HUES48 (cell line): ENCODE measurements around the gene EOLA1.
"Not testable (repeated sequence)": the region's sequence is repeated elsewhere in the genome, so short reads cannot be mapped to it uniquely, and the experiment has no call there.

Experiments
- H3K27ac ChIP-seq: one replicate; pipeline ENCODE4 v1.7.0; 2013; ENCODE audit warnings: low read depth, low read length, inconsistent platforms
- H3K27me3 ChIP-seq: 2 replicates; pipeline ENCODE4 v1.6.1; 2013; ENCODE audit warnings: mild to moderate bottlenecking, low read length; ENCODE audit not compliant: control insufficient read depth, insufficient read depth
- H3K36me3 ChIP-seq: 2 replicates; pipeline ENCODE4 v1.6.1; 2013; ENCODE audit warnings: low read length; ENCODE audit not compliant: control insufficient read depth, insufficient read depth
- H3K4me1 ChIP-seq: 2 replicates; pipeline ENCODE4 v1.6.1; 2013; ENCODE audit warnings: mild to moderate bottlenecking, low read length; ENCODE audit not compliant: control insufficient read depth, insufficient read depth
- H3K4me3 ChIP-seq: 2 replicates; pipeline ENCODE4 v1.5.1; 2013; ENCODE audit warnings: mild to moderate bottlenecking, low read depth, low read length
- H3K9ac ChIP-seq: 2 replicates; pipeline ENCODE4 v1.6.1; 2013; ENCODE audit warnings: mild to moderate bottlenecking, low read depth, low read length, moderate library complexity
- H3K9me3 ChIP-seq: 2 replicates; pipeline ENCODE4 v1.6.1; 2013; ENCODE audit warnings: low read length; ENCODE audit not compliant: control insufficient read depth, insufficient read depth

The EOLA1 gene

DNA sequence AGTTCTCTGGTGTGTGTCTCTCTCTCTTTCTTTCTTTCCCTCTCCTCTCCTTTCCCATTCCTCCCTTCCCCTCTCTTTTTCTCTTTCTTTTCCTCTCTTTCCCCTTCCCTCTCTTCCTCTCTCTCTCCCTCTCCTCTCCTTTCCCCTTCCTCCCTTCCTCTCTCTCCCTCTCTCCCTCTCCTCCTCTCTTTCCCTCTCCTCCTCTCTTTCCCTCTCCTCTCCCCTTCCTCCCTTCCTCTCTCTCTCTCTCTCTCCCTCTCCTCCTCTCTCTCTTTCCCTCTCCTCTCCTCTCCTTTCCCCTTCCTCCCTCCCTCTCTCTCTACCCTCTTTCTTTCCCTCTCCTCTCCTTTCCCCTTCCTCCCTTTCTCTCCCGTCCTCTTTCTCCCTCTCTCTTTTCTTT is 12.4 kb upstream of the EOLA1 start:
- Histone ChIP-seq H3K4me3 (no peak overlapping the region), H3K27ac (no peak overlapping the region), H3K36me3 (no peaks in the 10 kb centered on the region), H3K9me3 (peaks cover 15% of the 10 kb centered on the region), H3K27me3 (no peaks in the 10 kb centered on the region), H3K4me1 (no peaks in the 10 kb centered on the region; the same call in 1 of the 2 replicates), H3K9ac (no peak overlapping the region)

GRCh38 chrX:149531599-149531998 is 9.2 kb upstream of the EOLA1 start:
- H3K9ac ChIP-seq = no peak overlapping the region
- H3K27ac ChIP-seq = no peak overlapping the region
- H3K4me1 ChIP-seq = no peaks in the 10 kb centered on the region
- H3K4me3 ChIP-seq = no peak overlapping the region
- no peaks in the 10 kb centered on the region for H3K27me3 ChIP-seq
- no peaks in the 10 kb centered on the region for H3K36me3 ChIP-seq
- 0 out of 2 replicates have a peak, but pooled peaks cover 6% of the 10 kb centered on the region for H3K9me3 ChIP-seq

GRCh38 chrX:149532868-149533267 is 7.9 kb upstream of the EOLA1 start:
- not testable (repeated sequence) for H3K4me1 ChIP-seq, H3K9ac ChIP-seq, H3K9me3 ChIP-seq, H3K27ac ChIP-seq, H3K36me3 ChIP-seq, H3K27me3 ChIP-seq, H3K4me3 ChIP-seq

- not testable (repeated sequence) for H3K36me3 ChIP-seq, H3K9ac ChIP-seq, H3K27ac ChIP-seq, H3K4me3 ChIP-seq, H3K9me3 ChIP-seq, H3K4me1 ChIP-seq, H3K27me3 ChIP-seq
Observed at GRCh38 chrX:149533999-149534398, 6.8 kb upstream of the EOLA1 start.

- not testable (repeated sequence) for H3K36me3 ChIP-seq, H3K27me3 ChIP-seq
Observed at GRCh38 chrX:149534926-149535602, 5.7 kb upstream of the EOLA1 start.

GRCh38 chrX:149537474-149537873 is 3.3 kb upstream of the EOLA1 start:
- H3K27me3 ChIP-seq, H3K9me3 ChIP-seq, H3K27ac ChIP-seq, H3K4me3 ChIP-seq, H3K9ac ChIP-seq, H3K4me1 ChIP-seq, H3K36me3 ChIP-seq: not testable (repeated sequence)

More at GRCh38 chrX:149534926-149535602, 5.7 kb upstream of the EOLA1 start:
- H3K9me3 ChIP-seq, H3K4me3 ChIP-seq, H3K4me1 ChIP-seq, H3K9ac ChIP-seq, H3K27ac ChIP-seq: not testable (repeated sequence)

DNA sequence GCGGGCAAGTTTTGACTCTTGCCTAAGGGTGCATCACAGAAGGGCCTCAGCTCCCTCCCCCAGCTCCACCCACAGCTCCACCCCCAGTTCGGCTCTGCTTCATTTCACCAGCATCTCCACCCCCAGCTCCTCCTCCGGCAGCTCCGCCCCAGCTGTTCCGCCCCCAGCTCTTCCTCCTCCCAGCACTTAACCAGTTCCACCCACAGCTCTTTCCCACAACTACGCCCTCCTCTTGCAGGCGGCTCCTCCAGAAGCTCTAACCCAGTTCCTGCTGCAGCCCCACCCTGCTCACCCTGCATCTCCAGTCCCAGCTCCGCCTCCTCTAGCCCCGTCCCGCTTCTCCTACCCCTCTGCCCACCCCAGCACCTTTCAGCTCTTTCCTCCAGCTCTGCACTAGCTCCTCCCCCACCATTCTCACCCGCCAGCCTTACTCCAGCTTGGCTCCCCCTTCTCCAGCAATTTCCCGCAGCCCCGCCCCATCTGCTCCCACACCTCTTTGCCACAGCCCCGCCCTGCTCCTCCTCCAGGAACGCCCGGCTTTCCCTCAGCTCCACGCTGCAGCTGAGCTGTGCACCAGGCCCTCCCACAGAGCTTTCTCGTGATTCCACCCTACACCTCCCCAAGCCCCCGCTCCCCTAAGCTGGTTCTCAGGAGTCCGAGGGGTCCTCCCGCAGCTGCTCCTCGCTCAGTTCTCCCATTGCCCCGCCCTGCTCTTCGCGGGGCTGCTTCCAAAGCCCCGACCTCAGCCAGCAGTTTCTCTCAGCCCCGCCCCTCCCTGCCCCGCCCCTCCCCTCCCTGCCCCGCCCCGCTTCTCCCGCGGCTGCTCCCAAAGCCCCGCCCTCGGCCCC is 1.3 kb upstream of the EOLA1 start:
- Histone ChIP-seq H3K36me3 (no peaks in the 10 kb centered on the region), H3K9ac (no peak overlapping the region), H3K4me1 (peaks cover 3% of the 10 kb centered on the region; the same call in 1 of the 2 replicates), H3K27ac (peak overlapping the region; percentile 79), H3K4me3 (peak overlapping the region; percentile 80), H3K9me3 (no peaks in the 10 kb centered on the region; the same call in 1 of the 2 replicates), H3K27me3 (peaks cover 6% of the 10 kb centered on the region)

GRCh38 chrX:149540131-149540620 is 636 bp upstream of the EOLA1 start:
- Histone ChIP-seq H3K9ac (no peak overlapping the region), H3K36me3 (no peaks in the 10 kb centered on the region), H3K9me3 (no peaks in the 10 kb centered on the region; the same call in 1 of the 2 replicates), H3K4me3 (peak overlapping the region; percentile 73), H3K27ac (peak overlapping the region; percentile 73), H3K4me1 (peaks cover 3% of the 10 kb centered on the region; the same call in 1 of the 2 replicates), H3K27me3 (peaks cover 6% of the 10 kb centered on the region)

GRCh38 chrX:149541521-149542047 is 772 bp downstream of the EOLA1 start:
- Histone ChIP-seq H3K9me3 (no peaks in the 10 kb centered on the region; the same call in 1 of the 2 replicates), H3K27me3 (peaks cover 6% of the 10 kb centered on the region), H3K9ac (no peak overlapping the region), H3K4me1 (peaks cover 3% of the 10 kb centered on the region; the same call in 1 of the 2 replicates), H3K36me3 (no peaks in the 10 kb centered on the region), H3K4me3 (peak overlapping the region; percentile 73), H3K27ac (no peak overlapping the region)

GRCh38 chrX:149545545-149546543 is 5.0 kb downstream of the EOLA1 start:
- H3K27me3 ChIP-seq, H3K36me3 ChIP-seq, H3K9me3 ChIP-seq, H3K9ac ChIP-seq, H3K4me1 ChIP-seq, H3K27ac ChIP-seq, H3K4me3 ChIP-seq: not testable (repeated sequence)
